ENCODE data around the gene RASSF3.
A peak's percentile ranks its signal among the peaks of the same experiment; 100 is the strongest.
"Not testable (repeated sequence)": the region's sequence is repeated elsewhere in the genome, so short reads cannot be mapped to it uniquely, and the experiment has no call there.

Gene RASSF3

GRCh38 chr12:64609536-64610078 is 688 bp upstream of the RASSF3 start:
- no peak for TF ChIP-seq CTCF (conservative IDR thresholded peaks at IDR 0.05; ENCODE audit: control insufficient read depth, insufficient read depth, low read depth, low read length)
- peak overlapping the region; percentile 70 for H3K4me3 ChIP-seq (ENCODE audit: control insufficient read depth, low read depth, low read length)
- peak; percentile 19 for DNase-seq (ENCODE audit: low read depth)

GRCh38 chr12:64610660-64611340 is 505 bp downstream of the RASSF3 start:
- H3K4me3 ChIP-seq (ENCODE audit: control insufficient read depth, low read depth, low read length) = peak overlapping the region; percentile 81
- TF ChIP-seq CTCF (conservative IDR thresholded peaks at IDR 0.05; ENCODE audit: control insufficient read depth, insufficient read depth, low read depth, low read length) = no peak
- DNase-seq (ENCODE audit: low read depth) = peak; percentile 41

- no peak for TF ChIP-seq CTCF (conservative IDR thresholded peaks at IDR 0.05; ENCODE audit: control insufficient read depth, insufficient read depth, low read depth, low read length)
- H3K4me3 ChIP-seq (ENCODE audit: control insufficient read depth, low read depth, low read length) = peak overlapping the region; percentile 81
- DNase-seq (ENCODE audit: low read depth) = peak; percentile 28
Observed at GRCh38 chr12:64611341-64612284, 1.3 kb downstream of the RASSF3 start.

GRCh38 chr12:64612843-64613242 is 2.5 kb downstream of the RASSF3 start:
- H3K4me3 ChIP-seq (ENCODE audit: control insufficient read depth, low read depth, low read length) = no peak overlapping the region
- DNase-seq (ENCODE audit: low read depth) = no peak
- no peak for TF ChIP-seq CTCF (conservative IDR thresholded peaks at IDR 0.05; ENCODE audit: control insufficient read depth, insufficient read depth, low read depth, low read length)

GRCh38 chr12:64613775-64614398 is 3.6 kb downstream of the RASSF3 start:
- not testable (repeated sequence) for H3K4me3 ChIP-seq (ENCODE audit: control insufficient read depth, low read depth, low read length); DNase-seq (ENCODE audit: low read depth)

GRCh38 chr12:64616201-64616600 is 5.9 kb downstream of the RASSF3 start:
- no peak for DNase-seq (ENCODE audit: low read depth)
- no peak for TF ChIP-seq CTCF (conservative IDR thresholded peaks at IDR 0.05; ENCODE audit: control insufficient read depth, insufficient read depth, low read depth, low read length)
- H3K4me3 ChIP-seq (ENCODE audit: control insufficient read depth, low read depth, low read length) = no peak overlapping the region

Data from fibroblast of mammary gland (primary cell).